Stomach (tissue), 9 donors: ENCODE results near the gene HEATR9. TPM values are rescaled to one million over a fixed set of nuclear protein-coding genes. Genes with fewer than 3 reads are reported as not detected.

ENCODE experiments used
- DNase-seq, 2 donors: peaks; one replicate each; pipeline versions ENCODE4 v3.0.0 to v3.0.0-alpha.2; 2013 to 2019
- H3K27ac ChIP-seq, 5 donors: fragments of 200-600 bp in 4 of 5; sonication (generic) in 4 of 5; one replicate each; pipeline ENCODE4 v1.5.1; 2013 to 2019; ENCODE audit warnings: mild to moderate bottlenecking in 1 of 5, moderate library complexity in 1 of 5
- H3K27me3 ChIP-seq, 3 donors: fragments of 200-600 bp; sonication (generic); one replicate each; pipeline ENCODE4 v1.5.1; 2017 to 2019; ENCODE audit warnings: mixed run types in 1 of 3
- H3K36me3 ChIP-seq, 4 donors: fragments of 200-600 bp; sonication (generic); 1 replicate in 3 of 4; 2 replicates in 1 of 4; pipeline ENCODE4 v1.5.1; 2016 to 2019
- H3K4me1 ChIP-seq, 4 donors: fragments of 200-600 bp; sonication (generic); one replicate each; pipeline ENCODE4 v1.5.1; 2016 to 2019
- H3K4me3 ChIP-seq, 4 donors: fragments of 200-600 bp; sonication (generic) in 3 of 4; one replicate each; pipeline ENCODE4 v1.5.1; 2016 to 2019; ENCODE audit warnings: mild to moderate bottlenecking in 1 of 4
- H3K9me3 ChIP-seq, 4 donors: fragments of 200-600 bp; sonication (generic); one replicate each; pipeline ENCODE4 v1.5.1; 2016 to 2019
- EP300 ChIP-seq: sonication (generic); formaldehyde crosslinking; IDR thresholded peaks from one replicate; pipeline ENCODE4 v1.6.1; 2017; ENCODE audit warnings: antibody characterized with exemption
- POLR2A ChIP-seq, 4 donors: fragments of 450-650 bp; IDR thresholded peaks; one replicate each; pipeline ENCODE4 v1.6.1; 2016; ENCODE audit warnings: antibody characterized with exemption in 4 of 4, control low read depth in 2 of 4, mild to moderate bottlenecking in 1 of 4, moderate library complexity in 1 of 4
- POLR2AphosphoS5 ChIP-seq, 3 donors: sonication (generic); formaldehyde crosslinking; IDR thresholded peaks; one replicate each; pipeline ENCODE4 v1.6.1; 2016; ENCODE audit warnings: antibody characterized with exemption in 3 of 3
- WGBS, 5 donors: extraction: QIAGEN DNeasy Blood & Tissue Kit in 3 of 5; methylation state at CpG; one replicate each; pipeline versions ENCODE4 v1.1.5 to v1.1.7; 2013 to 2018; 5-methylcytosine and 5-hydroxymethylcytosine counted together
- intact Hi-C: fragments of 100-400 bp; cut with DNase I; formaldehyde crosslinking; loops from one replicate; pipeline ENCODE4 v1.15.1; 2023; ENCODE audit warnings: low total_unique reads
- polyA plus RNA-seq, 3 donors: library from polyadenylated mRNA; stranded (reverse); fragments of 200-250 nt; gene quantifications; one replicate each; pipeline ENCODE4 v1.2.3, GENCODE V29; 2013
- total RNA-seq, 5 donors: library from RNA; depleted of rRNA; stranded (reverse); fragments of >200 nt; gene quantifications; one replicate each; pipeline versions ENCODE4 v1.1.0 to v1.2.3, GENCODE V29; 2014 to 2016
- TF ChIP-seq, protein P1 (sequence below), 7 experiments: fragments of 450-650 bp in 4 of 7; fragments of 200-600 bp in 3 of 7; sonication (generic) in 3 of 7; IDR thresholded peaks; one replicate each; pipeline ENCODE4 v1.5.1; 2016 to 2019; ENCODE audit warnings: antibody characterized with exemption in 7 of 7, control low read depth in 2 of 7, mild to moderate bottlenecking in 1 of 7
- donor health status: healthy with polysubstance abuse.
- donor health status: Bipolar disorder and iron deficiency.
- donor health status: healthy.

Gene HEATR9
- total and polyA plus RNA-seq, 8 donors = 0.29 TPM; not detected in 7

- Histone ChIP-seq H3K4me1 (no peaks in the 10 kb centered on the region), H3K9me3 (no peaks in the 10 kb centered on the region), H3K27ac (peak overlapping the region in 2 of 5 donors; percentile 19 to 20), H3K27me3 (no peaks in the 10 kb centered on the region), H3K4me3 (peak overlapping the region in 2 of 4 donors; percentile 17 to 28), H3K36me3 (no peaks in the 10 kb centered on the region)
- DNase-seq = no peak
- intact Hi-C loops = no loop called here
- TF ChIP-seq POLR2AphosphoS5 (IDR thresholded peaks at IDR 0.05) (no peak), EP300 (no peak), POLR2A (IDR thresholded peaks at IDR 0.05) (no peak)
- TF ChIP-seq, protein P1, sequence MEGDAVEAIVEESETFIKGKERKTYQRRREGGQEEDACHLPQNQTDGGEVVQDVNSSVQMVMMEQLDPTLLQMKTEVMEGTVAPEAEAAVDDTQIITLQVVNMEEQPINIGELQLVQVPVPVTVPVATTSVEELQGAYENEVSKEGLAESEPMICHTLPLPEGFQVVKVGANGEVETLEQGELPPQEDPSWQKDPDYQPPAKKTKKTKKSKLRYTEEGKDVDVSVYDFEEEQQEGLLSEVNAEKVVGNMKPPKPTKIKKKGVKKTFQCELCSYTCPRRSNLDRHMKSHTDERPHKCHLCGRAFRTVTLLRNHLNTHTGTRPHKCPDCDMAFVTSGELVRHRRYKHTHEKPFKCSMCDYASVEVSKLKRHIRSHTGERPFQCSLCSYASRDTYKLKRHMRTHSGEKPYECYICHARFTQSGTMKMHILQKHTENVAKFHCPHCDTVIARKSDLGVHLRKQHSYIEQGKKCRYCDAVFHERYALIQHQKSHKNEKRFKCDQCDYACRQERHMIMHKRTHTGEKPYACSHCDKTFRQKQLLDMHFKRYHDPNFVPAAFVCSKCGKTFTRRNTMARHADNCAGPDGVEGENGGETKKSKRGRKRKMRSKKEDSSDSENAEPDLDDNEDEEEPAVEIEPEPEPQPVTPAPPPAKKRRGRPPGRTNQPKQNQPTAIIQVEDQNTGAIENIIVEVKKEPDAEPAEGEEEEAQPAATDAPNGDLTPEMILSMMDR (IDR thresholded peaks at IDR 0.05) = no peak
- WGBS, 5 donors = 51 to 71% (median 62%) methylated on average over 4 of the region's 4 CpGs
These were observed 9.7 kb upstream of the HEATR9 start for GRCh38 chr17:35878361-35878760.

GRCh38 chr17:35877345-35878029, 8.8 kb upstream of the HEATR9 start:
- intact Hi-C loops = no loop called here
- TF ChIP-seq, protein P1 (IDR thresholded peaks at IDR 0.05) = no peak
- TF ChIP-seq POLR2AphosphoS5 (IDR thresholded peaks at IDR 0.05) (no peak), EP300 (no peak), POLR2A (IDR thresholded peaks at IDR 0.05) (no peak)
- H3K27ac ChIP-seq = no peak overlapping the region

GRCh38 chr17:35876534-35876933, 7.8 kb upstream of the HEATR9 start:
- no peaks in the 10 kb centered on the region for H3K27me3 ChIP-seq
- 74 to 84% (median 78%) methylated on average over 3 of the region's 3 CpGs for WGBS, 5 donors
- no peak for DNase-seq
- no peaks in the 10 kb centered on the region for H3K36me3 ChIP-seq
- TF ChIP-seq, protein P1 (IDR thresholded peaks at IDR 0.05) = no peak
- TF ChIP-seq POLR2A (IDR thresholded peaks at IDR 0.05) (no peak), EP300 (no peak), POLR2AphosphoS5 (IDR thresholded peaks at IDR 0.05) (no peak)
- intact Hi-C loops = no loop called here
- H3K27ac ChIP-seq = no peak overlapping the region
- H3K4me1 ChIP-seq = no peaks in the 10 kb centered on the region
- no peaks in the 10 kb centered on the region for H3K9me3 ChIP-seq
- no peak overlapping the region for H3K4me3 ChIP-seq

More at GRCh38 chr17:35877345-35878029, 8.8 kb upstream of the HEATR9 start:
- Histone ChIP-seq H3K4me3 (no peak overlapping the region), H3K27me3 (no peaks in the 10 kb centered on the region), H3K9me3 (no peaks in the 10 kb centered on the region), H3K4me1 (no peaks in the 10 kb centered on the region), H3K36me3 (no peaks in the 10 kb centered on the region)
- no peak for DNase-seq

DNA sequence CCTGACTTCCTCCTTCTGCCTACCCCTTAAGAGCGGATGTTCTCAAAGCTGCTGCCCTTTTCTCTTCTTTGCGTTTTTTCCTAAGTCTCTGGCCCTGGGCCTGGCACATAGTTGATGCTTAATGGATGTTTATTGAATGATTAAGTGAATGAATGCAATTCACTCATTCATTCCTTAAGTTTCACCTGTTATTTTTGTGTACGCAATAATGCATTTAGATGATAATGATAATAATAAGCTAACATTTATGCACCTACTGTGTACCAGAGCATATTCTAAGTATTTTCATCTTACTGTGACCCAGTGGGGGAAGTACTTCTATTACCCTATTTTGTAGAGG, 7.1 kb upstream of the HEATR9 start:
- DNase-seq = no peak
- Histone ChIP-seq H3K4me3 (no peak overlapping the region), H3K27ac (no peak overlapping the region), H3K36me3 (no peaks in the 10 kb centered on the region), H3K27me3 (no peaks in the 10 kb centered on the region), H3K4me1 (no peaks in the 10 kb centered on the region), H3K9me3 (no peaks in the 10 kb centered on the region)
- WGBS, 5 donors = 60 to 73% (median 71%) methylated on average over 3 of the region's 3 CpGs
- intact Hi-C loops = no loop called here
- no peak for TF ChIP-seq POLR2A (IDR thresholded peaks at IDR 0.05)
- no peak for TF ChIP-seq POLR2AphosphoS5 (IDR thresholded peaks at IDR 0.05)
- TF ChIP-seq, protein P1 (IDR thresholded peaks at IDR 0.05) = no peak
- no peak for TF ChIP-seq EP300
